GM23338 (cell line): ENCODE measurements around the gene BCL2L14. TPM values are rescaled to one million over a fixed set of nuclear protein-coding genes. Genes with fewer than 3 reads are reported as not detected.

Source experiments
- ATAC-seq: fragments of 200-7000 bp; cut with Tn5 transposase; 3 replicates; pipeline ENCODE4 v1.9.1; 2020
- DNase-seq: peaks from one replicate; pipeline ENCODE4 v3.0.0-alpha.2; 2015; ENCODE audit warnings: low spot score
- H2AFZ ChIP-seq: fragments of 200-600 bp; sonication (generic); 2 replicates; pipeline ENCODE4 v1.8.0; 2016; ENCODE audit warnings: antibody characterized with exemption, mild to moderate bottlenecking, moderate library complexity
- H3F3A ChIP-seq: fragments of 200-600 bp; sonication (generic); replicated peaks from 2 replicates; pipeline ENCODE4 v1.8.0; 2017; ENCODE audit warnings: antibody characterized with exemption, mixed run types, low read depth
- H3K27ac ChIP-seq: fragments of 200-600 bp; sonication (generic); 2 replicates; pipeline ENCODE4 v1.6.1; 2016; ENCODE audit warnings: low read depth
- H3K27me3 ChIP-seq: fragments of 200-600 bp; sonication (generic); 2 replicates; pipeline ENCODE4 v1.8.0; 2016; ENCODE audit warnings: mild to moderate bottlenecking, mixed run types, moderate library complexity; ENCODE audit not compliant: insufficient read depth
- H3K36me3 ChIP-seq: fragments of 200-600 bp; sonication (generic); 2 replicates; pipeline ENCODE4 v1.8.0; 2016; ENCODE audit warnings: mild to moderate bottlenecking; ENCODE audit not compliant: insufficient read depth
- H3K4me1 ChIP-seq: fragments of 200-600 bp; sonication (generic); 2 replicates; pipeline ENCODE4 v1.8.0; 2016; ENCODE audit warnings: mild to moderate bottlenecking, moderate library complexity; ENCODE audit not compliant: insufficient read depth
- H3K4me2 ChIP-seq: fragments of 200-600 bp; sonication (generic); 2 replicates; pipeline ENCODE4 v1.7.1; 2017; ENCODE audit warnings: mixed run types
- H3K4me3 ChIP-seq: fragments of 200-600 bp; sonication (generic); 2 replicates; pipeline ENCODE4 v1.6.1; 2016; ENCODE audit warnings: mixed run types
- H3K79me2 ChIP-seq: fragments of 200-600 bp; sonication (generic); replicated peaks from 2 replicates; pipeline ENCODE4 v1.8.0; 2017; ENCODE audit warnings: mild to moderate bottlenecking; ENCODE audit not compliant: insufficient read depth
- H3K9me2 ChIP-seq: fragments of 200-600 bp; sonication (generic); 2 replicates; pipeline ENCODE4 v1.8.0; 2017; ENCODE audit not compliant: insufficient read depth
- H4K20me1 ChIP-seq: fragments of 200-600 bp; sonication (generic); replicated peaks from 2 replicates; pipeline ENCODE4 v1.8.0; 2017; ENCODE audit warnings: mild to moderate bottlenecking; ENCODE audit not compliant: insufficient read depth
- H3K27ac Mint-ChIP-seq: 2 replicates; pipeline ENCODE4 v1.8.0; 2020; ENCODE audit warnings: inconsistent platforms, mild to moderate bottlenecking, moderate library complexity, mixed read lengths
- H3K27me3 Mint-ChIP-seq: 3 replicates; pipeline ENCODE4 v1.8.0; 2022; ENCODE audit warnings: low read depth, mild to moderate bottlenecking, moderate library complexity, mixed read lengths, inconsistent platforms; ENCODE audit not compliant: insufficient read depth, poor library complexity
- H3K36me3 Mint-ChIP-seq: 3 replicates; pipeline ENCODE4 v1.8.0; 2021; ENCODE audit warnings: low read depth, mild to moderate bottlenecking, inconsistent platforms, moderate library complexity, mixed read lengths
- H3K4me1 Mint-ChIP-seq: 3 replicates; pipeline ENCODE4 v1.8.0; 2020; ENCODE audit warnings: mild to moderate bottlenecking, inconsistent platforms, mixed read lengths
- H3K4me3 Mint-ChIP-seq: 3 replicates; pipeline ENCODE4 v1.8.0; 2021; ENCODE audit warnings: moderate library complexity, mild to moderate bottlenecking, inconsistent platforms, mixed read lengths
- H3K9me3 Mint-ChIP-seq: 3 replicates; pipeline ENCODE4 v1.8.0; 2020; ENCODE audit warnings: moderate library complexity, mild to moderate bottlenecking, inconsistent platforms, mixed read lengths
- CREB1 ChIP-seq: fragments of 250-450 bp; sonication (Bioruptor Pico); IDR thresholded peaks from 2 replicates; pipeline ENCODE4 v1.5.0; 2020; ENCODE audit warnings: low read depth, mild to moderate bottlenecking, moderate library complexity
- EZH2phosphoT487 ChIP-seq: fragments of 200-600 bp; sonication (generic); IDR thresholded peaks from one replicate; pipeline ENCODE4 v1.8.1; 2018; ENCODE audit warnings: antibody characterized with exemption; ENCODE audit not compliant: unreplicated experiment
- JUNB ChIP-seq: IDR thresholded peaks from one replicate; pipeline ENCODE4 v1.6.1; 2016; ENCODE audit warnings: antibody characterized with exemption; ENCODE audit not compliant: unreplicated experiment
- NANOG ChIP-seq: IDR thresholded peaks from 2 replicates; pipeline ENCODE4 v1.6.1; 2016; ENCODE audit warnings: antibody characterized with exemption, borderline replicate concordance
- POLR2AphosphoS5 ChIP-seq: IDR thresholded peaks from 2 replicates; pipeline ENCODE4 v1.6.1; 2016; ENCODE audit warnings: antibody characterized with exemption, low read depth
- STAT1 ChIP-seq: IDR thresholded peaks from one replicate; pipeline ENCODE4 v1.6.1; 2016; ENCODE audit warnings: antibody characterized with exemption; ENCODE audit not compliant: unreplicated experiment
- ZNF114 ChIP-seq: fragments of 250-450 bp; sonication (Bioruptor Pico); IDR thresholded peaks from 2 replicates; pipeline ENCODE4 v1.5.0; 2020; ENCODE audit warnings: mild to moderate bottlenecking, moderate library complexity
- ZNF331 ChIP-seq: fragments of 250-450 bp; sonication (Bioruptor Pico); IDR thresholded peaks from 2 replicates; pipeline ENCODE4 v1.5.0; 2020; ENCODE audit warnings: low read depth, mild to moderate bottlenecking, moderate library complexity
- polyA plus RNA-seq: library from polyadenylated mRNA; unstranded; fragments of >200 nt; fragmentation: Nextera tagmentation; extraction: Ambion mirVana; gene quantifications from 2 replicates; pipeline ENCODE4 v1.2.1, GENCODE V29; 2016
- total RNA-seq: library from RNA; depleted of rRNA; stranded (reverse); fragments of >200 nt; shearing (Covaris generic); gene quantifications from 2 replicates; pipeline ENCODE4 v1.2.3, GENCODE V29; 2014
- TF ChIP-seq, protein P1 (sequence below): IDR thresholded peaks from 2 replicates; pipeline ENCODE4 v1.6.1; 2016; ENCODE audit warnings: antibody characterized with exemption
- TF ChIP-seq, protein P2 (sequence below): IDR thresholded peaks from one replicate; pipeline ENCODE4 v1.6.1; 2018; ENCODE audit warnings: antibody characterized with exemption; ENCODE audit not compliant: unreplicated experiment
- TF ChIP-seq, protein P3 (sequence below), 2 experiments: fragments of 200-600 bp in 1 of 2; sonication (generic) in 1 of 2; conservative IDR thresholded peaks; 2 replicates each; pipeline versions ENCODE4 v1.5.1 to v1.6.1; 2016 to 2017; ENCODE audit warnings: antibody characterized with exemption in 2 of 2, low read depth in 2 of 2, mild to moderate bottlenecking in 2 of 2, moderate library complexity in 1 of 2

BCL2L14 gene
- total and polyA plus RNA-seq, 2 experiments from 2014 or later, result 2.1 to 2.7 TPM

DNA sequence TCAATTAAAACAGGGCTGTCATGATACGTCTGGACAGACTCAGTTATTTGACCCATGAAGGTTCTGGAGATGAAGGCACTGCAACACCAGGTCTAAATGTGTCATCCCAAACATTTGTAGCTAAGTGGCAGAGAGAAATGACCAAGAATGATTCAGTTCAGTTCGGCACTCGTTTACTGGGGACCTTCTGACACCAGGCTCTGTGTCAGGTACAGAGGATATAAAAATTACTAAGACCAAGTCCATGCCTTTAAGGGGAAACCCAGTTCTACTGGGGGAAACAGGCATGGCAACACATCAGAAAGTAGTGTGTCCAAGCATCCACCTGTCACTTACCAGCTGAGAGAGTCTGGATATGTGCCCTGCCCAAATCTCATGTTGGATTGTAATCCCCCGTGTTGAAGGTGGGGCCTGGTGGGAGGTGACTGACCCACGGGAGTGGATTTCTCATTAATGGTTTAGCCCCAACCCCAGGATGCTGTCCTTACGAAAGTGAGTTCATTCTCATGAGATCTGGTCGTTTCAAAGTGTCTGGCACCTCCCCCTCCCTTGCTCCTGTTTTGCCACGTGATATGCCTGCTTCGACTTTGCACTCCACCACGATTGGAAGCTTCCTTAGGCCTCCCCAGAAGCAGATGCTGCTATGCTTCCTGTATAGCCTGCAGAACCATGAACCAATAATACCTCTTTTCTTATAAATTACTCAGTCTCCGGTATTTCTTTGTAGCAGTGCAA lies 41.9 kb upstream of the BCL2L14 start:
- Histone ChIP-seq H3K4me2 (no peak overlapping the region), H3K9me2 (no peaks in the 10 kb centered on the region), H3K79me2 (no peaks in the 10 kb centered on the region), H2AFZ (no peak overlapping the region), H3K36me3 (no peaks in the 10 kb centered on the region), H3K27ac (no peak overlapping the region), H3F3A (no peaks in the 10 kb centered on the region), H3K4me1 (peaks cover 5% of the 10 kb centered on the region; the same call in 1 of the 2 replicates), H3K4me3 (no peak overlapping the region), H4K20me1 (no peaks in the 10 kb centered on the region), H3K27me3 (no peaks in the 10 kb centered on the region)
- TF ChIP-seq POLR2AphosphoS5, result no peak
- no peak for TF ChIP-seq CREB1 (CRISPR knock-in tag)
- TF ChIP-seq, protein P1, sequence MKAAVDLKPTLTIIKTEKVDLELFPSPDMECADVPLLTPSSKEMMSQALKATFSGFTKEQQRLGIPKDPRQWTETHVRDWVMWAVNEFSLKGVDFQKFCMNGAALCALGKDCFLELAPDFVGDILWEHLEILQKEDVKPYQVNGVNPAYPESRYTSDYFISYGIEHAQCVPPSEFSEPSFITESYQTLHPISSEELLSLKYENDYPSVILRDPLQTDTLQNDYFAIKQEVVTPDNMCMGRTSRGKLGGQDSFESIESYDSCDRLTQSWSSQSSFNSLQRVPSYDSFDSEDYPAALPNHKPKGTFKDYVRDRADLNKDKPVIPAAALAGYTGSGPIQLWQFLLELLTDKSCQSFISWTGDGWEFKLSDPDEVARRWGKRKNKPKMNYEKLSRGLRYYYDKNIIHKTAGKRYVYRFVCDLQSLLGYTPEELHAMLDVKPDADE, result no peak
- peaks cover 8% of the 10 kb centered on the region for H3K4me1 Mint-ChIP-seq
- no peak overlapping the region for H3K27ac Mint-ChIP-seq
- H3K27me3 Mint-ChIP-seq, result peaks cover 15% of the 10 kb centered on the region
- DNase-seq (no peak), ATAC-seq (no peak)
- peaks cover 3% of the 10 kb centered on the region; the same call in 2 of the 3 replicates for H3K9me3 Mint-ChIP-seq
- no peak overlapping the region for H3K4me3 Mint-ChIP-seq
- no peaks in the 10 kb centered on the region for H3K36me3 Mint-ChIP-seq

DNA sequence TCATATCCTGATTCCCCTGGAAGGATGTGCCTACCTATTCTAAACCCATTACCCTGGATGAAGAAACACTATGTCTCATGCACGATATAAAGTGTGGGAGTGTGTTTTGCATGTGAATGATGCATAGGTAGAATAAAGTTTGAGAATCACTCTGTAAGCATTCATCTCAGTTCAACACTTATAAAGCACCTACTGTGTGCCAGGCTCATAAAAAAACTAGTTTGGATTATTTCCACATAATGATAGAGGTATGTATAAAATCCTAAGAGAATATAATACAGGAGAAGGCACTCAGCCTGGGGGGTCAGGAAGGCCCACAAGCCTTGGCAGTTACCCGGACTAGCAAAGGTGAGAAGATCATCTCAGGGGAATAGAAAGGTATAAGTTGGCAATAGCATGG lies 41.1 kb upstream of the BCL2L14 start:
- Histone ChIP-seq H3K4me2 (no peak overlapping the region), H4K20me1 (no peaks in the 10 kb centered on the region), H3K4me1 (peaks cover 5% of the 10 kb centered on the region; the same call in 1 of the 2 replicates), H3K79me2 (no peaks in the 10 kb centered on the region), H3F3A (no peaks in the 10 kb centered on the region), H3K36me3 (no peaks in the 10 kb centered on the region), H3K4me3 (no peak overlapping the region), H2AFZ (no peak overlapping the region), H3K27ac (no peak overlapping the region), H3K9me2 (no peaks in the 10 kb centered on the region), H3K27me3 (no peaks in the 10 kb centered on the region)
- peaks cover 3% of the 10 kb centered on the region; the same call in 2 of the 3 replicates for H3K9me3 Mint-ChIP-seq
- H3K36me3 Mint-ChIP-seq, result no peaks in the 10 kb centered on the region
- no peak for DNase-seq
- no peak overlapping the region for H3K4me3 Mint-ChIP-seq
- no peak overlapping the region for H3K27ac Mint-ChIP-seq
- peaks cover 14% of the 10 kb centered on the region for H3K27me3 Mint-ChIP-seq
- no peak for ATAC-seq
- H3K4me1 Mint-ChIP-seq, result peaks cover 8% of the 10 kb centered on the region
- TF ChIP-seq NANOG (no peak), EZH2phosphoT487 (no peak), JUNB (no peak), ZNF331 (CRISPR knock-in tag) (no peak), STAT1 (no peak), ZNF114 (CRISPR knock-in tag) (no peak)
- TF ChIP-seq, protein P2, sequence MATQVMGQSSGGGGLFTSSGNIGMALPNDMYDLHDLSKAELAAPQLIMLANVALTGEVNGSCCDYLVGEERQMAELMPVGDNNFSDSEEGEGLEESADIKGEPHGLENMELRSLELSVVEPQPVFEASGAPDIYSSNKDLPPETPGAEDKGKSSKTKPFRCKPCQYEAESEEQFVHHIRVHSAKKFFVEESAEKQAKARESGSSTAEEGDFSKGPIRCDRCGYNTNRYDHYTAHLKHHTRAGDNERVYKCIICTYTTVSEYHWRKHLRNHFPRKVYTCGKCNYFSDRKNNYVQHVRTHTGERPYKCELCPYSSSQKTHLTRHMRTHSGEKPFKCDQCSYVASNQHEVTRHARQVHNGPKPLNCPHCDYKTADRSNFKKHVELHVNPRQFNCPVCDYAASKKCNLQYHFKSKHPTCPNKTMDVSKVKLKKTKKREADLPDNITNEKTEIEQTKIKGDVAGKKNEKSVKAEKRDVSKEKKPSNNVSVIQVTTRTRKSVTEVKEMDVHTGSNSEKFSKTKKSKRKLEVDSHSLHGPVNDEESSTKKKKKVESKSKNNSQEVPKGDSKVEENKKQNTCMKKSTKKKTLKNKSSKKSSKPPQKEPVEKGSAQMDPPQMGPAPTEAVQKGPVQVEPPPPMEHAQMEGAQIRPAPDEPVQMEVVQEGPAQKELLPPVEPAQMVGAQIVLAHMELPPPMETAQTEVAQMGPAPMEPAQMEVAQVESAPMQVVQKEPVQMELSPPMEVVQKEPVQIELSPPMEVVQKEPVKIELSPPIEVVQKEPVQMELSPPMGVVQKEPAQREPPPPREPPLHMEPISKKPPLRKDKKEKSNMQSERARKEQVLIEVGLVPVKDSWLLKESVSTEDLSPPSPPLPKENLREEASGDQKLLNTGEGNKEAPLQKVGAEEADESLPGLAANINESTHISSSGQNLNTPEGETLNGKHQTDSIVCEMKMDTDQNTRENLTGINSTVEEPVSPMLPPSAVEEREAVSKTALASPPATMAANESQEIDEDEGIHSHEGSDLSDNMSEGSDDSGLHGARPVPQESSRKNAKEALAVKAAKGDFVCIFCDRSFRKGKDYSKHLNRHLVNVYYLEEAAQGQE, result no peak
- TF ChIP-seq, protein P3, sequence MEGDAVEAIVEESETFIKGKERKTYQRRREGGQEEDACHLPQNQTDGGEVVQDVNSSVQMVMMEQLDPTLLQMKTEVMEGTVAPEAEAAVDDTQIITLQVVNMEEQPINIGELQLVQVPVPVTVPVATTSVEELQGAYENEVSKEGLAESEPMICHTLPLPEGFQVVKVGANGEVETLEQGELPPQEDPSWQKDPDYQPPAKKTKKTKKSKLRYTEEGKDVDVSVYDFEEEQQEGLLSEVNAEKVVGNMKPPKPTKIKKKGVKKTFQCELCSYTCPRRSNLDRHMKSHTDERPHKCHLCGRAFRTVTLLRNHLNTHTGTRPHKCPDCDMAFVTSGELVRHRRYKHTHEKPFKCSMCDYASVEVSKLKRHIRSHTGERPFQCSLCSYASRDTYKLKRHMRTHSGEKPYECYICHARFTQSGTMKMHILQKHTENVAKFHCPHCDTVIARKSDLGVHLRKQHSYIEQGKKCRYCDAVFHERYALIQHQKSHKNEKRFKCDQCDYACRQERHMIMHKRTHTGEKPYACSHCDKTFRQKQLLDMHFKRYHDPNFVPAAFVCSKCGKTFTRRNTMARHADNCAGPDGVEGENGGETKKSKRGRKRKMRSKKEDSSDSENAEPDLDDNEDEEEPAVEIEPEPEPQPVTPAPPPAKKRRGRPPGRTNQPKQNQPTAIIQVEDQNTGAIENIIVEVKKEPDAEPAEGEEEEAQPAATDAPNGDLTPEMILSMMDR (conservative IDR thresholded peaks at IDR 0.05; ENCODE audit: low read depth in 2 of 2), result no peak
